ENCODE results near the gene DNAJC9.
A peak's percentile ranks its signal among the peaks of the same experiment; 100 is the strongest.

The DNAJC9 gene

DNA sequence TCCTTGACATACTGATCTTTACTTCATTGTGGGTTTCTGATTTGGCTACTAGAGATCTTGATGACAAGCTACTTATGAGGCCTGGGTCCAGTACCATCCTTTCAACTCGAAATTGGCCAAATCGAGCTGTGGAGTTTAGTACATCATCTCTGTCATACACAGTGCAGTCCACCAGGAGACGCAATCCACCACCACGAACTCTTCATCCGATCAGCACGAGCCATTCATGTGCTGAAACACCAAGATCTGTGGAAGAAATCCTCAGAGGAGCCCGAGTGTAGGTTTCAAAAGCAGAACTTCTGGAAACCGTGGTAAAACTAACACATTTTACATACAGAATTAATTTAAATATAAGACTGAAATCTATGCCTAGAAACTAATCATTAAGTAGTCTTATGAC, 14.2 kb downstream of the DNAJC9 start:
- H3K9me3 ChIP-seq (ENCODE audit: control insufficient read depth, insufficient read depth, low read depth, low read length), result no peaks in the 10 kb centered on the region
- H3K4me3 ChIP-seq (ENCODE audit: low read depth, low read length), result no peak overlapping the region
- H3K36me3 ChIP-seq (ENCODE audit: control insufficient read depth in 2 of 2, insufficient read depth in 1 of 2, low read length in 2 of 2), result peaks cover 14 to 71% of the 10 kb centered on the region in 2 experiments
- no peak overlapping the region for H3K27ac ChIP-seq (ENCODE audit: extremely low read depth, low read depth, low read length)
- ChIA-PET CTCF (interaction anchor here (0.5 to 1.5 kb wide), 6 partner anchors 13 to 305 kb away, joined by 3 to 10 read pairs (median 4); no protein-coding TSS in a partner anchor), POLR2A (interaction anchor here (0.9 to 1.9 kb wide), 2 partner anchors 14 to 20 kb away, joined by 3 to 12 read pairs; partner anchors contain the start of gene DNAJC9)
- H3K4me1 ChIP-seq (ENCODE audit: control insufficient read depth, insufficient read depth, low read length), result no peaks in the 10 kb centered on the region
- TF ChIP-seq, protein P1, sequence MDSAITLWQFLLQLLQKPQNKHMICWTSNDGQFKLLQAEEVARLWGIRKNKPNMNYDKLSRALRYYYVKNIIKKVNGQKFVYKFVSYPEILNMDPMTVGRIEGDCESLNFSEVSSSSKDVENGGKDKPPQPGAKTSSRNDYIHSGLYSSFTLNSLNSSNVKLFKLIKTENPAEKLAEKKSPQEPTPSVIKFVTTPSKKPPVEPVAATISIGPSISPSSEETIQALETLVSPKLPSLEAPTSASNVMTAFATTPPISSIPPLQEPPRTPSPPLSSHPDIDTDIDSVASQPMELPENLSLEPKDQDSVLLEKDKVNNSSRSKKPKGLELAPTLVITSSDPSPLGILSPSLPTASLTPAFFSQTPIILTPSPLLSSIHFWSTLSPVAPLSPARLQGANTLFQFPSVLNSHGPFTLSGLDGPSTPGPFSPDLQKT (IDR thresholded peaks at IDR 0.05; ENCODE audit: borderline replicate concordance, low read depth, low read length), result no peak
- no peak for TF ChIP-seq ZNF548 (tag by site-specific recombination; IDR thresholded peaks at IDR 0.05)
- no peak for TF ChIP-seq ZNF830 (tag by site-specific recombination; IDR thresholded peaks at IDR 0.05; ENCODE audit: low read depth)
- TF ChIP-seq ZNF654 (tag by site-specific recombination; IDR thresholded peaks at IDR 0.05; ENCODE audit: low read depth), result peak; percentile 31; the same call in 1 of the 2 replicates

DNA sequence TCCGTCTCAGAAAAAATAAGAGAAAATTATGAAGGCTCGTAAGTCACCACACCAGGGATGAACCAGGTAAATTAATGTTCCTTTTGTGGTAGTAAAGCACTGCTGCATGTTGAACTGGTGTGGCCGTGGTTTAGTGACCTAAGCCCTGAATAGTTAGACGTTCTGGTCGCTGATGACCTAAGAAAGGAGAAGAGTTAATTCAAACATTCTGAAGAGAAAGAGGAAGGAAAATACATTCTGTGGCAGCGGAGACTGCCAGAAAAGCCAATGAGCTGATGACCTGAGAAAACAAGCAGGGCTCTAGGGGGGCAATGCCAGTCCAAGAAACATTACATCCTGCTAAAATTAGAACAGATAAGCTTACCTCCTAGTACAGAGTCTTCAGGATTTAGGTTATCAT, 17.5 kb downstream of the DNAJC9 start:
- POLR2A ChIA-PET, result interaction anchor here (1.0 kb wide), 1 partner anchor 17 kb away, joined by 3 read pairs; the partner anchor contains the start of gene DNAJC9
- Histone ChIP-seq H3K27ac (ENCODE audit: extremely low read depth, low read depth, low read length) (no peak overlapping the region), H3K9me3 (ENCODE audit: control insufficient read depth, insufficient read depth, low read depth, low read length) (no peaks in the 10 kb centered on the region), H3K4me3 (ENCODE audit: low read depth, low read length) (no peak overlapping the region), H3K4me1 (ENCODE audit: control insufficient read depth, insufficient read depth, low read length) (no peaks in the 10 kb centered on the region), H3K36me3 (ENCODE audit: control insufficient read depth in 2 of 2, insufficient read depth in 1 of 2, low read length in 2 of 2) (peaks cover 7 to 44% of the 10 kb centered on the region in 2 experiments)
- CTCF ChIA-PET, result no interaction called here
- TF ChIP-seq ZFHX2 (tag by site-specific recombination; conservative IDR thresholded peaks at IDR 0.05) (no peak), ZNF16 (tag by site-specific recombination; IDR thresholded peaks at IDR 0.05; ENCODE audit: low read depth) (no peak), ZNF211 (tag by site-specific recombination; IDR thresholded peaks at IDR 0.05; ENCODE audit: low read depth) (no peak), SCRT1 (tag by site-specific recombination; IDR thresholded peaks at IDR 0.05; ENCODE audit: borderline replicate concordance) (no peak), ZNF426 (tag by site-specific recombination; IDR thresholded peaks at IDR 0.05) (no peak), ZNF544 (tag by site-specific recombination; IDR thresholded peaks at IDR 0.05) (no peak), BCL11A (tag by site-specific recombination; IDR thresholded peaks at IDR 0.05; ENCODE audit: low read depth) (no peak), ZNF132 (tag by site-specific recombination; IDR thresholded peaks at IDR 0.05; ENCODE audit: borderline replicate concordance) (no peak)
- TF ChIP-seq, protein P2, sequence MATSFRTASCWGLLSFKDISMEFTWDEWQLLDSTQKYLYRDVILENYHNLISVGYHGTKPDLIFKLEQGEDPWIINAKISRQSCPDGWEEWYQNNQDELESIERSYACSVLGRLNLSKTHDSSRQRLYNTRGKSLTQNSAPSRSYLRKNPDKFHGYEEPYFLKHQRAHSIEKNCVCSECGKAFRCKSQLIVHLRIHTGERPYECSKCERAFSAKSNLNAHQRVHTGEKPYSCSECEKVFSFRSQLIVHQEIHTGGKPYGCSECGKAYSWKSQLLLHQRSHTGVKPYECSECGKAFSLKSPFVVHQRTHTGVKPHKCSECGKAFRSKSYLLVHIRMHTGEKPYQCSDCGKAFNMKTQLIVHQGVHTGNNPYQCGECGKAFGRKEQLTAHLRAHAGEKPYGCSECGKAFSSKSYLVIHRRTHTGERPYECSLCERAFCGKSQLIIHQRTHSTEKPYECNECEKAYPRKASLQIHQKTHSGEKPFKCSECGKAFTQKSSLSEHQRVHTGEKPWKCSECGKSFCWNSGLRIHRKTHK (tag by site-specific recombination; IDR thresholded peaks at IDR 0.05), result no peak

DNA sequence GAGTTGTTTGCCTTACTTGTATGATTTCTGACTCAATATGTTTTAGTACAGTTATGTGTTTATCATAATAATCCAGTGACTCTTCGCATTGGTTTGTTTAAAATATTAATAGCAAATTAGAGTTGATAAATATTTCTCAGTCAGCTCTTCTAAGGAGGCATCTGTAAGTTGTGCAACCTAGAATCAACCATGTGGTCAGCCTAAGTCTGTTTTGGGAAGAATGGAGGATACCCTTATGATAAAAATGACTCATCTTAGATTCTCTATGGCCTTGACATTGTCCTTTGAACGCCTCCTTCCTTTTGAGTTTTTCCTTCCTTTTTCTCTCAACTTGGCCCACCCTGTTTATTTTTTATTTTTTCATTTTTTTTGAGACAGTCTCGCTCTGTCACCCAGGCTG, 18.8 kb downstream of the DNAJC9 start:
- Histone ChIP-seq H3K4me3 (ENCODE audit: low read depth, low read length) (no peak overlapping the region), H3K4me1 (ENCODE audit: control insufficient read depth, insufficient read depth, low read length) (no peaks in the 10 kb centered on the region), H3K36me3 (ENCODE audit: control insufficient read depth in 2 of 2, insufficient read depth in 1 of 2, low read length in 2 of 2) (peaks cover 1 to 31% of the 10 kb centered on the region in 2 experiments; a peak in 2 of 3 replicates), H3K27ac (ENCODE audit: extremely low read depth, low read depth, low read length) (no peak overlapping the region), H3K9me3 (ENCODE audit: control insufficient read depth, insufficient read depth, low read depth, low read length) (no peaks in the 10 kb centered on the region)
- CTCF ChIA-PET, result interaction anchor here (0.8 to 1.2 kb wide), 2 partner anchors 10 kb away, joined by 3 read pairs; no protein-coding TSS in a partner anchor
- TF ChIP-seq ZNF366 (tag by site-specific recombination; conservative IDR thresholded peaks at IDR 0.05), result 0 out of 2 replicates have a peak, but pooled peaks have one; percentile 11
- TF ChIP-seq SETDB1 (IDR thresholded peaks at IDR 0.05; ENCODE audit: insufficient read length, low read length), result no peak
- POLR2A ChIA-PET, result no interaction called here

DNA sequence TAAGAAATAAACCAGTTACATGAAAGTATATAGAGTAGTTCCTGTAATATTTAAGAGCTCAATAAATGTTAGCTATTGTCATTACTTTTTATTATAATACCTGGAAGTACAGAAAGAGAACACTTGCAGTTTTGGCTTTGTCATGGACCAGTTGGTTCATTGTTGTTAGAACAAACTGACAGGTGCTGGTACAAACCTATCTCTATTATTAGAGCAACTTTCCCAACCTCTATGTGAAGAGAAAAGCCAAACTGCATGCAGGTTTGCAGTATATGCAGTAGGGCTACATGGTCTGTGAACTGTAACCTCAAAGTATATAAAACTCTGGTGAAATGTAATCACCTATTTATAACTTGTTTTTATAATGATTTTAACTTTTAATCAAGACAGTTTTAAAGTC, 20.4 kb downstream of the DNAJC9 start:
- Histone ChIP-seq H3K36me3 (ENCODE audit: control insufficient read depth in 2 of 2, insufficient read depth in 1 of 2, low read length in 2 of 2) (peaks cover 0 to 17% of the 10 kb centered on the region in 2 experiments; a peak in 1 of 3 replicates), H3K27ac (ENCODE audit: extremely low read depth, low read depth, low read length) (no peak overlapping the region), H3K4me1 (ENCODE audit: control insufficient read depth, insufficient read depth, low read length) (no peaks in the 10 kb centered on the region), H3K9me3 (ENCODE audit: control insufficient read depth, insufficient read depth, low read depth, low read length) (no peaks in the 10 kb centered on the region), H3K4me3 (ENCODE audit: low read depth, low read length) (no peak overlapping the region)
- ChIA-PET CTCF (interaction anchor here (0.6 kb wide), 1 partner anchor 302 kb away, joined by 4 read pairs; no protein-coding TSS in a partner anchor), POLR2A (interaction anchor here (2.5 kb wide), 1 partner anchor 21 kb away, joined by 8 read pairs; the partner anchor contains the start of gene DNAJC9)
- TF ChIP-seq ZNF10 (tag by site-specific recombination; IDR thresholded peaks at IDR 0.05) (no peak), GFI1B (tag by site-specific recombination; IDR thresholded peaks at IDR 0.05) (no peak)
- TF ChIP-seq, protein P3, sequence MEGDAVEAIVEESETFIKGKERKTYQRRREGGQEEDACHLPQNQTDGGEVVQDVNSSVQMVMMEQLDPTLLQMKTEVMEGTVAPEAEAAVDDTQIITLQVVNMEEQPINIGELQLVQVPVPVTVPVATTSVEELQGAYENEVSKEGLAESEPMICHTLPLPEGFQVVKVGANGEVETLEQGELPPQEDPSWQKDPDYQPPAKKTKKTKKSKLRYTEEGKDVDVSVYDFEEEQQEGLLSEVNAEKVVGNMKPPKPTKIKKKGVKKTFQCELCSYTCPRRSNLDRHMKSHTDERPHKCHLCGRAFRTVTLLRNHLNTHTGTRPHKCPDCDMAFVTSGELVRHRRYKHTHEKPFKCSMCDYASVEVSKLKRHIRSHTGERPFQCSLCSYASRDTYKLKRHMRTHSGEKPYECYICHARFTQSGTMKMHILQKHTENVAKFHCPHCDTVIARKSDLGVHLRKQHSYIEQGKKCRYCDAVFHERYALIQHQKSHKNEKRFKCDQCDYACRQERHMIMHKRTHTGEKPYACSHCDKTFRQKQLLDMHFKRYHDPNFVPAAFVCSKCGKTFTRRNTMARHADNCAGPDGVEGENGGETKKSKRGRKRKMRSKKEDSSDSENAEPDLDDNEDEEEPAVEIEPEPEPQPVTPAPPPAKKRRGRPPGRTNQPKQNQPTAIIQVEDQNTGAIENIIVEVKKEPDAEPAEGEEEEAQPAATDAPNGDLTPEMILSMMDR (tag by site-specific recombination; IDR thresholded peaks at IDR 0.05), result no peak
- TF ChIP-seq, protein P4, sequence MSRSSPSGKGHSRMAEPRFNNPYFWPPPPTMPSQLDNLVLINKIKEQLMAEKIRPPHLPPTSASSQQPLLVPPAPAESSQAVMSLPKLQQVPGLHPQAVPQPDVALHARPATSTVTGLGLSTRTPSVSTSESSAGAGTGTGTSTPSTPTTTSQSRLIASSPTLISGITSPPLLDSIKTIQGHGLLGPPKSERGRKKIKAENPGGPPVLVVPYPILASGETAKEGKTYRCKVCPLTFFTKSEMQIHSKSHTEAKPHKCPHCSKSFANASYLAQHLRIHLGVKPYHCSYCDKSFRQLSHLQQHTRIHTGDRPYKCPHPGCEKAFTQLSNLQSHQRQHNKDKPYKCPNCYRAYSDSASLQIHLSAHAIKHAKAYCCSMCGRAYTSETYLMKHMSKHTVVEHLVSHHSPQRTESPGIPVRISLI (tag by site-specific recombination; IDR thresholded peaks at IDR 0.05), result no peak
